OCI-LY7 (cell line): Measurements from ENCODE around the gene TMEM217. TPM values are rescaled to one million over a fixed set of nuclear protein-coding genes. Genes with fewer than 3 reads are reported as not detected.
A peak's percentile ranks its signal among the peaks of the same experiment; 100 is the strongest.

Source experiments
- BruUV-seq: library from RNA; stranded (reverse); fragments of 400-500 nt; replicated peaks from 2 replicates; lab custom pipeline; 2021; lab: Mats Ljungman, UMichigan
- CTCF ChIA-PET: fragments of 300-600 bp; sonication (Branson Sonifier 250); formaldehyde crosslinking; loops from one replicate; lab custom pipeline; 2022; ENCODE audit warnings: antibody characterized with exemption; ENCODE audit not compliant: unreplicated experiment; lab: Charles Lee
- POLR2A ChIA-PET: fragments of 300-600 bp; sonication (Branson Sonifier 250); formaldehyde crosslinking; loops from one replicate; lab custom pipeline; 2022; ENCODE audit warnings: antibody characterized with exemption; lab: Charles Lee
- DNase-seq: peaks from one replicate; pipeline ENCODE4 v3.0.0-alpha.2; 2015; ENCODE audit warnings: low spot score
- H2AFZ ChIP-seq: fragments of 200-600 bp; sonication (generic), shearing (Covaris generic); 2 replicates; pipeline ENCODE4 v1.6.1; 2014; ENCODE audit warnings: mild to moderate bottlenecking, antibody characterized with exemption, low read length, moderate library complexity
- H3K27ac ChIP-seq: fragments of 200-600 bp; sonication (generic); 2 replicates; pipeline ENCODE4 v1.5.1; 2014; ENCODE audit warnings: mixed run types, low read depth, mild to moderate bottlenecking, moderate library complexity, low read length, inconsistent platforms; ENCODE audit not compliant: poor library complexity, severe bottlenecking
- H3K36me3 ChIP-seq: fragments of 200-600 bp; sonication (generic); 2 replicates; pipeline ENCODE4 v1.6.1; 2014; ENCODE audit warnings: mild to moderate bottlenecking, antibody characterized with exemption, low read length, moderate library complexity, mixed read lengths; ENCODE audit not compliant: insufficient read depth
- H3K4me1 ChIP-seq: fragments of 200-600 bp; sonication (generic); 2 replicates; pipeline ENCODE4 v1.5.1; 2014; ENCODE audit warnings: mild to moderate bottlenecking, low read length; ENCODE audit not compliant: insufficient read depth, poor library complexity, severe bottlenecking
- H3K4me2 ChIP-seq: fragments of 200-600 bp; sonication (generic); 2 replicates; pipeline ENCODE4 v1.6.1; 2014; ENCODE audit warnings: mild to moderate bottlenecking, low read length
- H3K4me3 ChIP-seq: fragments of 200-600 bp; sonication (generic); 2 replicates; pipeline ENCODE4 v1.5.1; 2014; ENCODE audit warnings: mild to moderate bottlenecking, low read depth, low read length; ENCODE audit not compliant: poor library complexity, severe bottlenecking
- H3K79me2 ChIP-seq: fragments of 200-600 bp; sonication (generic); 2 replicates; pipeline ENCODE4 v1.6.1; 2016; ENCODE audit warnings: low read depth, mild to moderate bottlenecking, low read length, moderate library complexity, mixed read lengths; ENCODE audit not compliant: insufficient read depth
- H3K9me2 ChIP-seq: fragments of 200-600 bp; sonication (generic); 2 replicates; pipeline ENCODE4 v1.6.1; 2016; ENCODE audit warnings: mild to moderate bottlenecking, low read length, mixed read lengths; ENCODE audit not compliant: insufficient read depth
- H3K9me3 ChIP-seq: fragments of 200-600 bp; sonication (generic); 2 replicates; pipeline ENCODE4 v1.6.1; 2014; ENCODE audit warnings: mild to moderate bottlenecking, mixed run types, low read length, mixed read lengths
- H4K20me1 ChIP-seq: fragments of 200-600 bp; sonication (generic); 2 replicates; pipeline ENCODE4 v1.6.1; 2014; ENCODE audit warnings: mild to moderate bottlenecking, antibody characterized with exemption, low read length, moderate library complexity, mixed read lengths; ENCODE audit not compliant: insufficient read depth
- EZH2phosphoT487 ChIP-seq: fragments of 200-600 bp; sonication (generic); IDR thresholded peaks from 2 replicates; pipeline ENCODE4 v1.6.1; 2018; ENCODE audit warnings: low read depth, borderline replicate concordance, mild to moderate bottlenecking, mixed run types, antibody characterized with exemption, low read length, moderate library complexity, mixed read lengths
- intact Hi-C: fragments of 100-400 bp; cut with micrococcal nuclease; formaldehyde crosslinking; loops from one replicate; pipeline ENCODE4 v1.10.0; 2022; ENCODE audit not compliant: unreplicated experiment
- total RNA-seq, 2 experiments: library from RNA; depleted of rRNA in 1 of 2; stranded (reverse); fragments of >200 nt in 1 of 2; shearing (Covaris generic) in 1 of 2; gene quantifications; 2 replicates each; pipeline ENCODE4 v1.2.3, GENCODE V29; 2014 to 2022
- TF ChIP-seq, protein P1 (sequence below): fragments of 200-600 bp; sonication (generic); conservative IDR thresholded peaks from 2 replicates; pipeline ENCODE4 v1.5.1; 2014; ENCODE audit warnings: mild to moderate bottlenecking, antibody characterized with exemption, low read length, moderate library complexity, mixed read lengths

The TMEM217 gene
- total RNA-seq, 2 experiments from 2014 or later = 0.34 TPM; not detected in 1

DNA sequence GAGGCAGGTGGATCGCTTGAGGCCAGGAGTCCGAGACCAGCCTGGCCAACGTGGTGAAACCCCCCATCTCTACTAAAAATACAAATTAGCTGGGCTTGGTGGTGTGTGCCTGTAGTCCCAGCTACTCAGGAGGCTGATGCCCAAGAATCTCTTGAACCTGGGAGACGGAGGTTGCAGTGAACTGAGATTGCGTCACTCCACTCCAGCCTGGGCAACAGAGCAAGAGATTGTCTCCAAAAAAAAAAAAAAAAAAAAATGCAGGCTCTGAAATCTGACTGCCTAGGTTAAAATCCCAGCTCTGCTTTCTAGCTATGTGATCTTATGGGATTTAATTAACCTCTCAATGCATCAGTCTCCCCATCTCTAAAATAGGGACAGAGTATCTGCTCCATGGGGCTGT, 3.3 kb upstream of the TMEM217 start:
- Histone ChIP-seq H3K36me3 (no peaks in the 10 kb centered on the region; the same call in 1 of the 2 replicates), H3K9me3 (no peaks in the 10 kb centered on the region), H3K4me3 (no peak overlapping the region), H3K9me2 (no peaks in the 10 kb centered on the region), H4K20me1 (peaks cover 5% of the 10 kb centered on the region; the same call in 1 of the 2 replicates), H3K27ac (no peak overlapping the region), H3K4me1 (peaks cover 27% of the 10 kb centered on the region), H2AFZ (no peak overlapping the region), H3K79me2 (peaks cover 23% of the 10 kb centered on the region; the same call in 1 of the 2 replicates), H3K4me2 (no peak overlapping the region)
- no peak for TF ChIP-seq EZH2phosphoT487
- TF ChIP-seq, protein P1, sequence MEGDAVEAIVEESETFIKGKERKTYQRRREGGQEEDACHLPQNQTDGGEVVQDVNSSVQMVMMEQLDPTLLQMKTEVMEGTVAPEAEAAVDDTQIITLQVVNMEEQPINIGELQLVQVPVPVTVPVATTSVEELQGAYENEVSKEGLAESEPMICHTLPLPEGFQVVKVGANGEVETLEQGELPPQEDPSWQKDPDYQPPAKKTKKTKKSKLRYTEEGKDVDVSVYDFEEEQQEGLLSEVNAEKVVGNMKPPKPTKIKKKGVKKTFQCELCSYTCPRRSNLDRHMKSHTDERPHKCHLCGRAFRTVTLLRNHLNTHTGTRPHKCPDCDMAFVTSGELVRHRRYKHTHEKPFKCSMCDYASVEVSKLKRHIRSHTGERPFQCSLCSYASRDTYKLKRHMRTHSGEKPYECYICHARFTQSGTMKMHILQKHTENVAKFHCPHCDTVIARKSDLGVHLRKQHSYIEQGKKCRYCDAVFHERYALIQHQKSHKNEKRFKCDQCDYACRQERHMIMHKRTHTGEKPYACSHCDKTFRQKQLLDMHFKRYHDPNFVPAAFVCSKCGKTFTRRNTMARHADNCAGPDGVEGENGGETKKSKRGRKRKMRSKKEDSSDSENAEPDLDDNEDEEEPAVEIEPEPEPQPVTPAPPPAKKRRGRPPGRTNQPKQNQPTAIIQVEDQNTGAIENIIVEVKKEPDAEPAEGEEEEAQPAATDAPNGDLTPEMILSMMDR = no peak
- no peak for DNase-seq
- intact Hi-C loops = no loop called here
- ChIA-PET CTCF (no interaction called here), POLR2A (interaction anchor here (0.7 to 1.2 kb wide), 3 partner anchors 13 to 31 kb away, joined by 3 to 6 read pairs (median 3); no protein-coding TSS in a partner anchor)
- BruUV-seq = no TSS peak

DNA sequence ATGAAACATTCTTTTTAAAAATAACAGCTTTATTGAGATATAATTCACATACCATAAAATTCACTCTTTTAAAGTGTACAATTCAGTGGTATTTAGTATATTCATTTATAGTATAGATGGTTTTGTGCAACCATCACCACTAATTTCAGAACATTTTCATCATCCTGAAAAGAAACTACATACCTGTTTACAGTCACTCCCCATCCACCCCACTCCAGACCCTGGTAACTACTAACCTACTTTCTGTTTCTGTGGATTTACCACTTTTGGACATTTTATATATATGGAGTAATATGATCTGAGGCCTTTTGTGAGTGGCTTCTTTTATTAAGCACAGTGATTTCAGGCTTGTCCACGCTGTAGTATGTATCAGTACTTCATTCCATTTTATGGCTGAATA, 2.5 kb upstream of the TMEM217 start:
- peaks cover 23% of the 10 kb centered on the region; the same call in 1 of the 2 replicates for H3K79me2 ChIP-seq
- POLR2A ChIA-PET = interaction anchor here (0.6 kb wide), 1 partner anchor 427 kb away, joined by 5 read pairs; no protein-coding TSS in a partner anchor
- H3K4me1 ChIP-seq = peaks cover 27% of the 10 kb centered on the region
- no peak overlapping the region for H2AFZ ChIP-seq
- no peak overlapping the region for H3K27ac ChIP-seq
- TF ChIP-seq, protein P1 = no peak
- TF ChIP-seq EZH2phosphoT487 = no peak
- H3K9me2 ChIP-seq = no peaks in the 10 kb centered on the region
- BruUV-seq = no TSS peak
- H3K9me3 ChIP-seq = no peaks in the 10 kb centered on the region
- no peak for DNase-seq
- no peak overlapping the region for H3K4me3 ChIP-seq
- CTCF ChIA-PET = no interaction called here
- peak overlapping the region; percentile 81; the same call in 1 of the 2 replicates for H3K4me2 ChIP-seq
- H3K36me3 ChIP-seq = no peaks in the 10 kb centered on the region
- intact Hi-C loops = no loop called here
- peaks cover 5% of the 10 kb centered on the region; the same call in 1 of the 2 replicates for H4K20me1 ChIP-seq

DNA sequence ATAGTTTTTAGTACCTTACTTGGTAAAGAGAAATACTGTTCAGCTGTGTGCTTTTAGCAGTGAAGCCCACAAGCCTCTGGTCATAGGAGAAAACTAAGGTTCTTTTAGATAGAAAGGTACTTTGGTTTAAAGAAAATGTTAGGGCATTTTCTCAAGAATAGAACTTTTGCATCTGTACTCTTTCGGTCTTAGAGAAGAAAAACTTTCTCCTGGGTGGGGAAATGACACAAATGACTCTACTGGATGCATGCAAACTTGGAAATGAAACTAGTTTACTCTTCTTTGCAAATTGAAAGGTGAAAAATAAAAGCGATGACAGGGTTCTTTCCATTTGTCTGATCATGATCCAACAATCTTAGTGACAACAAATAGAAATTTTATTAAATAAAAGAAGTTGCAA, 2.1 kb upstream of the TMEM217 start:
- peaks cover 5% of the 10 kb centered on the region; the same call in 1 of the 2 replicates for H4K20me1 ChIP-seq
- H3K9me3 ChIP-seq = no peaks in the 10 kb centered on the region
- BruUV-seq = no TSS peak
- POLR2A ChIA-PET = interaction anchor here (0.6 kb wide), 1 partner anchor 426 kb away, joined by 5 read pairs; no protein-coding TSS in a partner anchor
- H3K4me3 ChIP-seq = peak overlapping the region; percentile 97
- DNase-seq = no peak
- CTCF ChIA-PET = no interaction called here
- intact Hi-C loops = no loop called here
- TF ChIP-seq, protein P1 = no peak
- no peak for TF ChIP-seq EZH2phosphoT487
- peaks cover 27% of the 10 kb centered on the region for H3K4me1 ChIP-seq
- H3K79me2 ChIP-seq = peaks cover 23% of the 10 kb centered on the region; the same call in 1 of the 2 replicates
- peak overlapping the region; percentile 54; the same call in 1 of the 2 replicates for H2AFZ ChIP-seq
- H3K27ac ChIP-seq = no peak overlapping the region
- H3K9me2 ChIP-seq = no peaks in the 10 kb centered on the region
- H3K36me3 ChIP-seq = no peaks in the 10 kb centered on the region
- peak overlapping the region; percentile 81 for H3K4me2 ChIP-seq
